ENCODE results near the gene PILRB. TPM values are rescaled to one million over a fixed set of nuclear protein-coding genes. Genes with fewer than 3 reads are reported as not detected.

PILRB gene
- total and polyA plus RNA-seq, 2 of the 13 experiments (the other 11 are each of a cell fraction or from before 2014, with no cell fraction given), result 16.6 to 33.8 TPM

DNA sequence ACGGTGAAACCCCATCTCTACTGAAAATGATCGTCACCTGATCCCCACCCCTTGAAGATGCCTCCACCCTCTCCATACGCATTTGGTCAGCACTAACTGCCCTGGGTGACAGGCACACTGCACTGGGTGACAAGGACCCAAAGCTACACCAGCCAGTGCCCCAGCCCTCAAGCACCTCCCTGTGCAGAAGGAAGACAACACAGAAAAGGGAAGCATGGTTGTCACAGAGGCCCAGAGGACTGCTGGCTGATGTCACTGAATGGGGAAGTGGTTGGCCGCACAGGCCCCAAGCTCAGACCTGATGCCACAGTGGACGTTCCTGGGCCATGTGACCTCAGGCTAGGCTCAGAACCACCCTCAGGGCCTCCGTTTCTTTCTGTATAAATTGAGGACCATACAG lies 11.2 kb downstream of the PILRB start:
- intact Hi-C loops (cut with micrococcal nuclease; ENCODE audit: unreplicated experiment), result no loop called here
- FAIRE-seq (no peak), DNase-seq (ENCODE audit: low spot score) (no peak), ATAC-seq (no peak)
- Histone ChIP-seq H3K9me3 (ENCODE audit: low read length) (no peaks in the 10 kb centered on the region), H4K20me1 (ENCODE audit: insufficient read depth, low read length) (no peaks in the 10 kb centered on the region), H3K9ac (ENCODE audit: insufficient read depth, low read depth, low read length) (no peak overlapping the region), H3K27ac (ENCODE audit: extremely low read length, insufficient read depth, low read length) (no peak overlapping the region), H3K4me2 (ENCODE audit: low read depth, low read length) (no peak overlapping the region), H3K4me3 (replicated peaks in 1 of 3; ENCODE audit: insufficient read depth in 1 of 3, low read depth in 2 of 3, low read length in 3 of 3) (no peak overlapping the region), H3K4me1 (ENCODE audit: insufficient read depth, low read length) (peaks cover 9% of the 10 kb centered on the region; the same call in 1 of the 2 replicates), H3K27me3 (ENCODE audit: control insufficient read depth in 1 of 2, insufficient read depth in 2 of 2, low read length in 2 of 2) (no peaks in the 10 kb centered on the region; a peak in 1 of 5 replicates), H2AFZ (ENCODE audit: low read length) (no peak overlapping the region), H3K36me3 (replicated peaks in 1 of 2; ENCODE audit: control insufficient read depth in 1 of 2, insufficient read depth in 2 of 2, low read length in 2 of 2) (no peaks in the 10 kb centered on the region), H3K79me2 (ENCODE audit: insufficient read depth, low read length) (no peaks in the 10 kb centered on the region)
- peak; percentile 76 for TF ChIP-seq AGO2 (optimal IDR thresholded peaks at IDR 0.05; ENCODE audit: low read depth, low read length)
- TF ChIP-seq POLR2A (IDR thresholded peaks at IDR 0.05; ENCODE audit: insufficient read depth in 1 of 2, low read depth in 2 of 2, low read length in 2 of 2), result peak in 1 of 2 experiments; percentile 38; a peak in 2 of 4 replicates
- no peak for TF ChIP-seq KLF13 (CRISPR knock-in tag; IDR thresholded peaks at IDR 0.05)
- WGBS (ENCODE audit: low lambda C conversion rate), result 95% methylated on average over 3 of the region's 6 CpGs
- CTCF ChIA-PET (ENCODE audit: low intra/inter-chr PET ratio, low total read pairs), result no interaction called here
- BruUV-seq (replicated peaks), result no TSS peak
- POLR2A ChIA-PET, result interaction anchor here (0.9 kb wide), 1 partner anchor 13 kb away, joined by 3 read pairs; no protein-coding TSS in a partner anchor
- in situ Hi-C loops (cut with HindIII; ENCODE audit: extremely low pct_ligation_motif_present, low pct_unique_long_range_greater_than_20kb), result no loop called here

DNA sequence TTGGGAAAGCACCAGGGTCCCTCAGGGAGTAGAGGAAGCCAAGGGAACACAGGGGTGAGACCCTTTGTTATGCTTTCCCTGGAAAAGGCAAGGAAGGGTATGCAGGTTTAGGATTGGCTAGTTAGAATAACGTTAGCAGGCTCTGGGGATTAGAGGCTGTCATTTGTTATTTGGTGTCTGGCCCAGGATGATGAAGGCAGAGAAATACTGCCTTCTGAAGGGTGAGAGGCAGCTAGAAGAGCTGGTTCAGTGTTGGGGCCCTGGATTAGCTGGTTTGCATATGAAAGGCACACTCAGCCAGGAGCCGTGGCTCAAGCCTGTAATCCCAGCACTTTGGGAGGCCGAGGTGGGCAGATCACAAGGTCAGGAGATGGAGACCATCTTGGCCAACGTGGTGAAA lies 12.4 kb downstream of the PILRB start:
- H3K4me1 ChIP-seq (ENCODE audit: insufficient read depth, low read length), result peaks cover 9% of the 10 kb centered on the region; the same call in 1 of the 2 replicates
- FAIRE-seq (no peak), DNase-seq (ENCODE audit: low spot score) (no peak), ATAC-seq (no peak)
- H3K36me3 ChIP-seq (replicated peaks in 1 of 2; ENCODE audit: control insufficient read depth in 1 of 2, insufficient read depth in 2 of 2, low read length in 2 of 2), result no peaks in the 10 kb centered on the region
- BruUV-seq (replicated peaks), result no TSS peak
- WGBS (ENCODE audit: low lambda C conversion rate), result 95% methylated on average over 4 of the region's 4 CpGs
- H3K27ac ChIP-seq (ENCODE audit: extremely low read length, insufficient read depth, low read length), result no peak overlapping the region
- ChIA-PET POLR2A (no interaction called here), CTCF (ENCODE audit: low intra/inter-chr PET ratio, low total read pairs) (no interaction called here)
- no peaks in the 10 kb centered on the region for H3K79me2 ChIP-seq (ENCODE audit: insufficient read depth, low read length)
- H3K4me2 ChIP-seq (ENCODE audit: low read depth, low read length), result no peak overlapping the region
- TF ChIP-seq NRL (CRISPR knock-in tag; IDR thresholded peaks at IDR 0.05; ENCODE audit: borderline replicate concordance), result no peak
- peak; percentile 52; the same call in 1 of the 2 replicates for TF ChIP-seq POLR2G (IDR thresholded peaks at IDR 0.05; ENCODE audit: low read depth, low read length)
- H3K4me3 ChIP-seq (replicated peaks in 1 of 3; ENCODE audit: insufficient read depth in 1 of 3, low read depth in 2 of 3, low read length in 3 of 3), result no peak overlapping the region
- H2AFZ ChIP-seq (ENCODE audit: low read length), result no peak overlapping the region
- no peaks in the 10 kb centered on the region for H4K20me1 ChIP-seq (ENCODE audit: insufficient read depth, low read length)
- in situ Hi-C loops (cut with HindIII; ENCODE audit: extremely low pct_ligation_motif_present, low pct_unique_long_range_greater_than_20kb), result no loop called here
- no peak overlapping the region for H3K9ac ChIP-seq (ENCODE audit: insufficient read depth, low read depth, low read length)
- H3K9me3 ChIP-seq (ENCODE audit: low read length), result no peaks in the 10 kb centered on the region
- H3K27me3 ChIP-seq (ENCODE audit: control insufficient read depth in 1 of 2, insufficient read depth in 2 of 2, low read length in 2 of 2), result no peaks in the 10 kb centered on the region; a peak in 2 of 5 replicates
- intact Hi-C loops (cut with micrococcal nuclease; ENCODE audit: unreplicated experiment), result no loop called here
